ENCODE results near the gene OR1F1.

- TF ChIP-seq POLR2A (IDR thresholded peaks at IDR 0.05), result no peak
- TF ChIP-seq CTCF (IDR thresholded peaks at IDR 0.05), result no peak
Measured at GRCh38 chr16:3223913-3224515, 36.0 kb downstream of the OR1F1 start.

Measured in uterus (tissue), 2 donors.